HEK293 (cell line): ENCODE data around the gene LANCL2.
"Not testable (repeated sequence)": the region's sequence is repeated elsewhere in the genome, so short reads cannot be mapped to it uniquely, and the experiment has no call there.

Experiments
- CTCF ChIA-PET: fragments of 350-600 bp; formaldehyde crosslinking; extraction: SDS; loops from one replicate; lab custom pipeline; 2021; ENCODE audit warnings: antibody characterized with exemption; lab: Yijun Ruan, JAX
- POLR2A ChIA-PET: fragments of 300-600 bp; formaldehyde crosslinking; extraction: SDS; loops from one replicate; lab custom pipeline; 2020; ENCODE audit warnings: antibody characterized with exemption, inconsistent platforms; lab: Yijun Ruan, JAX
- H3K27ac ChIP-seq: fragments of 200-500 bp; sonication (Bioruptor generic); 2 replicates; pipeline ENCODE4 v1.5.1; 2014; ENCODE audit warnings: low read depth, low read length, control low read depth, inconsistent platforms; ENCODE audit errors: extremely low read depth
- H3K36me3 ChIP-seq, 2 experiments: fragments of 200-500 bp in 1 of 2; sonication (Bioruptor generic) in 1 of 2; 1 replicate in 1 of 2; 2 replicates in 1 of 2; pipeline ENCODE4 v1.5.1; 2014 to 2017; ENCODE audit warnings: inconsistent platforms in 2 of 2, low read length in 2 of 2; ENCODE audit not compliant: control insufficient read depth in 2 of 2, insufficient read depth in 1 of 2
- H3K4me1 ChIP-seq: fragments of 200-500 bp; sonication (Bioruptor generic); 2 replicates; pipeline ENCODE4 v1.5.1; 2014; ENCODE audit warnings: mild to moderate bottlenecking, low read length, inconsistent platforms; ENCODE audit not compliant: control insufficient read depth, insufficient read depth
- H3K4me3 ChIP-seq: 2 replicates; pipeline ENCODE4 v1.5.1; 2011; ENCODE audit warnings: low read depth, mild to moderate bottlenecking, control low read depth, low read length, moderate library complexity
- H3K9me3 ChIP-seq: fragments of 200-500 bp; sonication (Bioruptor generic); 2 replicates; pipeline ENCODE4 v1.5.1; 2014; ENCODE audit warnings: low read depth, low read length, inconsistent platforms; ENCODE audit not compliant: control insufficient read depth, insufficient read depth
- HOXD13 ChIP-seq: sonication (generic); formaldehyde crosslinking; IDR thresholded peaks from 2 replicates; pipeline ENCODE4 v1.8.0; 2022; ENCODE audit warnings: missing genetic modification reagents, borderline replicate concordance
- KLF1 ChIP-seq: fragments of 450-650 bp; formaldehyde crosslinking; IDR thresholded peaks from 2 replicates; pipeline ENCODE4 v1.5.1; 2016; ENCODE audit warnings: missing biosample characterization, missing genetic modification characterization
- KLF7 ChIP-seq: fragments of 450-650 bp; formaldehyde crosslinking; IDR thresholded peaks from 2 replicates; pipeline ENCODE4 v1.5.1; 2016; ENCODE audit warnings: missing biosample characterization, missing genetic modification characterization, borderline replicate concordance
- YY2 ChIP-seq: fragments of 450-650 bp; formaldehyde crosslinking; IDR thresholded peaks from 2 replicates; pipeline ENCODE4 v1.5.1; 2016; ENCODE audit warnings: missing biosample characterization, missing genetic modification characterization
- ZBTB7A ChIP-seq: fragments of 450-650 bp; formaldehyde crosslinking; IDR thresholded peaks from 2 replicates; pipeline ENCODE4 v1.5.1; 2016; ENCODE audit warnings: low read depth, missing biosample characterization, missing genetic modification characterization
- ZNF10 ChIP-seq: fragments of 450-650 bp; formaldehyde crosslinking; IDR thresholded peaks from 2 replicates; pipeline ENCODE4 v1.5.1; 2017; ENCODE audit warnings: missing biosample characterization, missing genetic modification characterization
- ZNF112 ChIP-seq: fragments of 450-650 bp; formaldehyde crosslinking; IDR thresholded peaks from 2 replicates; pipeline ENCODE4 v1.5.0; 2017; ENCODE audit warnings: missing biosample characterization, missing genetic modification characterization
- ZNF16 ChIP-seq: fragments of 450-650 bp; formaldehyde crosslinking; IDR thresholded peaks from 2 replicates; pipeline ENCODE4 v1.5.1; 2016; ENCODE audit warnings: low read depth, missing biosample characterization, missing genetic modification characterization
- ZNF174 ChIP-seq: fragments of 450-650 bp; formaldehyde crosslinking; IDR thresholded peaks from 2 replicates; pipeline ENCODE4 v1.5.0; 2017; ENCODE audit warnings: missing biosample characterization, mild to moderate bottlenecking, missing genetic modification characterization
- ZNF266 ChIP-seq: fragments of 450-650 bp; formaldehyde crosslinking; IDR thresholded peaks from 2 replicates; pipeline ENCODE4 v1.5.1; 2016; ENCODE audit warnings: missing biosample characterization, missing genetic modification characterization, low read depth
- ZNF292 ChIP-seq: fragments of 450-650 bp; formaldehyde crosslinking; IDR thresholded peaks from 2 replicates; pipeline ENCODE4 v1.5.1; 2016; ENCODE audit warnings: low read depth, missing biosample characterization, missing genetic modification characterization, borderline replicate concordance
- ZNF302 ChIP-seq: fragments of 450-650 bp; formaldehyde crosslinking; IDR thresholded peaks from 2 replicates; pipeline ENCODE4 v1.5.1; 2016; ENCODE audit warnings: missing biosample characterization, missing genetic modification characterization, low read depth
- ZNF629 ChIP-seq: fragments of 450-650 bp; formaldehyde crosslinking; IDR thresholded peaks from 2 replicates; pipeline ENCODE4 v1.5.1; 2017; ENCODE audit warnings: missing biosample characterization, missing genetic modification characterization
- TF ChIP-seq, protein P1 (sequence below): fragments of 450-650 bp; formaldehyde crosslinking; IDR thresholded peaks from 2 replicates; pipeline ENCODE4 v1.5.1; 2016; ENCODE audit warnings: missing biosample characterization, missing genetic modification characterization, borderline replicate concordance
- TF ChIP-seq, protein P2 (sequence below): fragments of 450-650 bp; formaldehyde crosslinking; IDR thresholded peaks from 2 replicates; pipeline ENCODE4 v1.5.1; 2016; ENCODE audit warnings: missing biosample characterization, missing genetic modification characterization
- TF ChIP-seq, protein P3 (sequence below): fragments of 450-650 bp; formaldehyde crosslinking; optimal IDR thresholded peaks from 2 replicates; pipeline ENCODE3; 2016; ENCODE audit warnings: missing biosample characterization, mild to moderate bottlenecking, missing genetic modification characterization

The LANCL2 gene

DNA sequence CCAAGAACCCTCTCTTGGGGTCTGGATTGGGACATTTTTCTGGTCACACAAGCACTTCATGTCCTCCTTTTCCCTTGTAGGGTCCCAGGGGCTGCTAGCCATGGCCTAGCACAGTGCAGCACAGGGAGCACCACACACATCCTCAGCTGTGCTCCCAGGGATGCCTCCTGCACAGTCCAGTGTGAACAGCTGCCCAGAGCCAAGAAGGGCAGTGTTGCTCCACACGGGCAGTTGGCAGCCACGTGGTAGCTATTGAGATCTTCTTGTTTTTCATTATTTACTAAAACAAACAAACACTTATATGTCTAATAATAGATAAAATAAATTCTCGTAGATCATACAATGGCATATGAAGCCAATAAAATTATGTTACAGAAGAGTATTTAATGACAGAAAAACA, 13.9 kb upstream of the LANCL2 start:
- TF ChIP-seq ZNF629 (tag by site-specific recombination) (no peak), ZNF112 (tag by site-specific recombination) (no peak), KLF1 (no peak), HOXD13 (no peak), ZNF292 (no peak)
- TF ChIP-seq, protein P1, sequence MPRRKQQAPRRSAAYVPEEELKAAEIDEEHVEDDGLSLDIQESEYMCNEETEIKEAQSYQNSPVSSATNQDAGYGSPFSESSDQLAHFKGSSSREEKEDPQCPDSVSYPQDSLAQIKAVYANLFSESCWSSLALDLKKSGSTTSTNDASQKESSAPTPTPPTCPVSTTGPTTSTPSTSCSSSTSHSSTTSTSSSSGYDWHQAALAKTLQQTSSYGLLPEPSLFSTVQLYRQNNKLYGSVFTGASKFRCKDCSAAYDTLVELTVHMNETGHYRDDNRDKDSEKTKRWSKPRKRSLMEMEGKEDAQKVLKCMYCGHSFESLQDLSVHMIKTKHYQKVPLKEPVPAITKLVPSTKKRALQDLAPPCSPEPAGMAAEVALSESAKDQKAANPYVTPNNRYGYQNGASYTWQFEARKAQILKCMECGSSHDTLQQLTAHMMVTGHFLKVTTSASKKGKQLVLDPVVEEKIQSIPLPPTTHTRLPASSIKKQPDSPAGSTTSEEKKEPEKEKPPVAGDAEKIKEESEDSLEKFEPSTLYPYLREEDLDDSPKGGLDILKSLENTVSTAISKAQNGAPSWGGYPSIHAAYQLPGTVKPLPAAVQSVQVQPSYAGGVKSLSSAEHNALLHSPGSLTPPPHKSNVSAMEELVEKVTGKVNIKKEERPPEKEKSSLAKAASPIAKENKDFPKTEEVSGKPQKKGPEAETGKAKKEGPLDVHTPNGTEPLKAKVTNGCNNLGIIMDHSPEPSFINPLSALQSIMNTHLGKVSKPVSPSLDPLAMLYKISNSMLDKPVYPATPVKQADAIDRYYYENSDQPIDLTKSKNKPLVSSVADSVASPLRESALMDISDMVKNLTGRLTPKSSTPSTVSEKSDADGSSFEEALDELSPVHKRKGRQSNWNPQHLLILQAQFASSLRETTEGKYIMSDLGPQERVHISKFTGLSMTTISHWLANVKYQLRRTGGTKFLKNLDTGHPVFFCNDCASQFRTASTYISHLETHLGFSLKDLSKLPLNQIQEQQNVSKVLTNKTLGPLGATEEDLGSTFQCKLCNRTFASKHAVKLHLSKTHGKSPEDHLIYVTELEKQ (tag by site-specific recombination) = no peak
- H3K36me3 ChIP-seq = no peaks in the 10 kb centered on the region
- ChIA-PET CTCF (no interaction called here), POLR2A (interaction anchor here (1.9 kb wide), 1 partner anchor 15 kb away, joined by 7 read pairs; no protein-coding TSS in a partner anchor)
- H3K27ac ChIP-seq = no peak overlapping the region
- no peaks in the 10 kb centered on the region for H3K4me1 ChIP-seq
- H3K4me3 ChIP-seq = no peak overlapping the region
- no peaks in the 10 kb centered on the region for H3K9me3 ChIP-seq

DNA sequence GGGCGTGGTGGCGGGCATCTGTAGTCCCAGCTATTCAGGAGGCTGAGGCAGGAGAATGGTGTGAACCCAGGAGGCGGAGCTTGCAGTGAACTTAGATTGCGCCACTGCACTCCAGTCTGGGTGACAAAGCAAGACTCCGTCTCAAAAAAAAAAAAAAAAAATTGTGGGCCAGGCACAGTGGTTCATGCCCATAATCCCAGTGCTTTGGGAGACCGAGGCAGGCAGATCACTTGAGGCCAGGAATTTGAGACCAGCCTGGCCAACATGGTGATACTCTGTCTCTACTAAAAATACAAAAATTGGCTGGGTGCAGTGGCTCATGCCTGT, 12.2 kb upstream of the LANCL2 start:
- H3K4me1 ChIP-seq, H3K36me3 ChIP-seq, H3K9me3 ChIP-seq, H3K4me3 ChIP-seq, H3K27ac ChIP-seq, CTCF ChIA-PET: not testable (repeated sequence)
- POLR2A ChIA-PET = interaction anchor here (1.9 kb wide), 1 partner anchor 13 kb away, joined by 7 read pairs; no protein-coding TSS in a partner anchor

DNA sequence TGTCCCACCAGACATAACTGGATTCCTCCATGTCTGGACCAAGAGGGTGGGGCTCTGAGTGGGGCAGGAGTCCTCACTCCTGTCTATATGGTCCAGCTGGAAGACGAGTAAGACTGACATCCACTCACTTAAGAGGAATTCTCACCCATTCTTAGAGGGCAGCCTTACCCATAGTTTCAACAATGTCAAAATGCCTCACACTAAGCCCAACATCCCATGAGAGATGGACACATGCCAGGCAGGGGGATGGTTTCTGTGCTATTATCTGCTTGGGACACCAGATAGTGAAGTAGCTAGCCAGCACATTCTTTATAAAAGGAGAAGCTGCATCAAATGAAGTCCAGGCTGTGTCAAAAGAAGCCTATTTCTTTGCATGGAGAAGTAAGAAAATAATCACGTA, 4.7 kb upstream of the LANCL2 start:
- TF ChIP-seq ZNF266 (tag by site-specific recombination) = no peak
- no peak for TF ChIP-seq ZBTB7A
- no peak for TF ChIP-seq ZNF174 (tag by site-specific recombination)
- TF ChIP-seq, protein P2, sequence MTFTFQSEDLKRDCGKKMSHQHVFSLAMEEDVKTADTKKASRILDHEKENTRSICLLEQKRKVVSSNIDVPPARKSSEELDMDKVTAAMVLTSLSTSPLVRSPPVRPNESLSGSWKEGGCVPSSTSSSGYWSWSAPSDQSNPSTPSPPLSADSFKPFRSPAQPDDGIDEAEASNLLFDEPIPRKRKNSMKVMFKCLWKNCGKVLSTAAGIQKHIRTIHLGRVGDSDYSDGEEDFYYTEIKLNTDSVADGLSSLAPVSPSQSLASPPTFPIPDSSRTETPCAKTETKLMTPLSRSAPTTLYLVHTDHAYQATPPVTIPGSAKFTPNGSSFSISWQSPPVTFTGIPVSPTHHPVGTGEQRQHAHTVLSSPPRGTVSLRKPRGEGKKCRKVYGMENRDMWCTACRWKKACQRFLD (tag by site-specific recombination) = no peak
- TF ChIP-seq KLF7 (tag by site-specific recombination) = no peak
- no peak for TF ChIP-seq YY2
- TF ChIP-seq ZNF10 (tag by site-specific recombination) = no peak
- TF ChIP-seq ZNF16 (tag by site-specific recombination) = no peak
- TF ChIP-seq ZNF302 = no peak
- TF ChIP-seq, protein P3, sequence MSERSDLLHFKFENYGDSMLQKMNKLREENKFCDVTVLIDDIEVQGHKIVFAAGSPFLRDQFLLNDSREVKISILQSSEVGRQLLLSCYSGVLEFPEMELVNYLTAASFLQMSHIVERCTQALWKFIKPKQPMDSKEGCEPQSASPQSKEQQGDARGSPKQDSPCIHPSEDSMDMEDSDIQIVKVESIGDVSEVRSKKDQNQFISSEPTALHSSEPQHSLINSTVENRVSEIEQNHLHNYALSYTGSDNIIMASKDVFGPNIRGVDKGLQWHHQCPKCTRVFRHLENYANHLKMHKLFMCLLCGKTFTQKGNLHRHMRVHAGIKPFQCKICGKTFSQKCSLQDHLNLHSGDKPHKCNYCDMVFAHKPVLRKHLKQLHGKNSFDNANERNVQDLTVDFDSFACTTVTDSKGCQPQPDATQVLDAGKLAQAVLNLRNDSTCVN (tag by site-specific recombination) = no peak
- Histone ChIP-seq H3K4me1 (peaks cover 2% of the 10 kb centered on the region; the same call in 1 of the 2 replicates), H3K36me3 (no peaks in the 10 kb centered on the region), H3K27ac (no peak overlapping the region), H3K4me3 (no peak overlapping the region), H3K9me3 (no peaks in the 10 kb centered on the region)
- CTCF ChIA-PET = no interaction called here
- POLR2A ChIA-PET = no interaction called here
